Stimulated activated CD8-positive, alpha-beta memory T cell treated with anti-CD3 and anti-CD28 coated beads, Interleukin-4, amount 100 ng/mL, for 48 hours (primary cell): ENCODE measurements around the gene C11orf87.

Experiments used
- DNase-seq: peaks from one replicate; pipeline ENCODE4 v3.0.0-alpha.2; 2020

The C11orf87 gene

DNA sequence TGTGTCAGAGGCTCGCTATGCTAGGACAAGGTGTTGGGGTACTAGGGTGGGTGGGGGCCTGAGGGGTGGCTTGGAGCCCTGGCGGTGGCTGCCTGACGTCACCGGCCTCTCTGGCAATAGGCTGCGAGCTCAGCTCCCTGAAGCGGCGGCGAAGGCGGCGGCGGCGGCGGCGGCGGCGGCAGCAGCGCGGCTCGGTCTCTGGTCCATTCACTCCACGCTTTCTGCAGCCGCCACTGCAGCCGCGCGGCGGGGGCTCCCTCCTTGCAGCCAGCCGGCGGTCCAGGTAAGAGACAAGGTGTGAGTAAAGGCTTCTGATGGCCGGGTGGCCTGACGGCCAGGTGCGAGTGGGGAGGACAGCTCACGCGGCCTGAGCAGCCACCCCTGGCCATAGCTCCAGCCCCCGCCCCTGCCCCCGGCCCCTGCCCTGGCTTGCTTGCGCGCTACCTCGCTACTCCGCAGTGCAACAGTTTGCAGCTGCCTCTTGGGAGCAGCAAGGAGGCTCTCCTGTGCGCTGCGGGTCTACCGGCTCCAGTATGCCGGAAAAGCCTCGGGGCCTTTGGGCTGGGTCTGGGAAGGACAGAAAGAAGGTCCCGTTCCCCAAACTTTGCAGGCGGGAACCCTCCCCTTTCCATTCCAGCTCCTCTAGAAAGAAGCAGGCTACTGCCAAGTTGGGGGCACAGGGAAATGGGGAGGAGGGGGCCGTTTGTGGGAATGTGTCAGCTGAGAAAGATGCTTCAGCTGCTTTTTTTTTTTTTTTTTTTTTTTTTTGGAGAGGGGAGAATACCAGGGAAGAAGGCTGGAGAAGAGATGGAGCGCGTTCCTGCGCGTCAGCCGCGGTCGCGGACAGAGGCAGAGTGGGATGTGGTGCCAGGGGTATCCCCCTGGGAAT, at the start of gene C11orf87:
Gene C11orf87, plus strand, starts transcription at position 210 of the 889 bp plus-strand sequence. CDS start 1,444 bp downstream, outside the sequence.
- no peak for DNase-seq

DNA sequence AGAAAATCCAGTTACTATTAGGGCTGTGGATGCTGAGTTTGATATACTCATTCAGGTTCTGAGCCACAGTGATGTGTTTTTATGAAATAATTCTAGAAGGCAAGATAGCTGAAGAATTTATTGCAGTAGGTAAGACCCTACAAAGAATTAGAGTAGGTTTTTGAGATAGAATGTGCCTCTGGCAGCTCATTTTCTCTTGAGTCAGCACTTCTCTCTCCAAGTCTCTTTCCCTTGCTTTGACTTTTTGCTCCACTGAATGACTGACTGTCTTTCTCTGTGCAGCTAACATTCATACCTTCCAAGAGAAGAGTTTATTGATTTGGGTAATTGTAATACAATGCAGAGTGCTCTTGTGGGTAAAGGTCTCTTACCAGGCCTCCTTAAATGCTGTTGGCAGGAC, 48.0 kb upstream of the C11orf87 start:
- no peak for DNase-seq

DNA sequence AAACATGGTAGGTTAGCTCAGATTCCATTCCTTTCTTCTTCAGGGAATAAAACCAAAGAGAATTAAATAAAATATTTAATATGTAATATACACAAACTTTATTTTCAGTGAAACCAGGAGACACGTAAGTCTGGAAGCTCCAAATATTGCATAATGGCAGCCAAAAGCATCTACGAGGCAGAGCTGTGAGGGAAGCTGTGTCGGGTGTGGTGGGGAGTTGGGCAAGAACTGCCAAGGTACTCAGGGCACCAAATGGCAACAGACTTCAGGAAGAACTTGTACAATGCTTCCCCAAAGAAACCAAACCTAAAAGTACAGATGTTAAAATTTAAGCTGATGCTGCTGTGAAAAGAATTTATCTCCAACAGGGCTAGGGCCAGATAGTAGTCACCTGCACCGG, 47.5 kb upstream of the C11orf87 start:
- DNase-seq, result no peak

DNA sequence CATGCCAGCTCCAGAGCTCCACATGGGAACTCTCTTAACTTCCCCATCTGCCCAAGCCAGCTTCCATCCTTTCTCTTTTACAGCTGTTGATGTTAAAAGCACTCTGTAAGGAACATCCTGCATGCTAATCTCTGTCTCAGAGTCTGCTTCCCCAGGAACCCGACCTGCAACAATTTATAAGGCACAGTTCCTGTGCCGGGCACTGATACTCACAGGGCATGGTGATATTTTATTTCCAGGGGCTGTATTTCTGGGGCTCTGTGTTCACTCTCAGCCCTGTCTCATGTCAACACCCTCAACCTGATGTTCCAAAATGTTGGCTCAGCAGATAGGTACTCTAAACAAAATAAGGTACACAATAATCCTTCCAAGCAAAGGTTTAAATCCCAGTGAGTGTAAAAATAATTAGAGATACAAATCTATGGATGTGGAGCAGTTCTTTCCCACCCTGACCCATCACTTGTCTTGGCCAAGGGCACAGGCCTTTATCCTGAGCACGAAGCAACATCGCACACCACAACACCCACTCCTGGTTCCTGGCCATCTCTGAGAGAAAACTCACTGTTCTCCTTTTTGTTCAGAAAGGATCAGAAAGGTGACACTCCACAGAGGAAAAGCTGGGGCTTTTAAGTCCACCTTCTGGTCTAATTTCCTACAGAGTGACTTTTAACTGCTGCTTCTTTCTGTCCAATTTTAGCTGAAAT, 44.8 kb upstream of the C11orf87 start:
- no peak for DNase-seq

DNA sequence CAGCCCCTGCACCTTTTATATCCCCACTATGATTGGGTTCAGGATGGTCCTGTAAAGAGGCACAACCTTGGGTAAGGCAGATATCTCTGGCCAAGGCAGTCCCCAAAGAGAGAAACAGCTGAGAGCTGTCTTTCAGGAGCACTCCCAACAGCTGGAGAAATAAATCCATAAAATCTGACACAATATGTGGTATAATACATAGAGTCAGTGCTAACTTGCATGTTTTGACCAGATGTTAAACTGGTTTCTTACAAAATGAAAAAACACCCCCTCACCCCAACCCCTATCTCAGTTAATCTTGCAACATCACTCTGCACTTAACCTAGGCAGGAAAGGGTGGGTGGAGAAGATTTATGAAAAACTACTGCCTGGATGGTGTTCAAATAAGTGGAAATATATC, 44.0 kb upstream of the C11orf87 start:
- no peak for DNase-seq

DNA sequence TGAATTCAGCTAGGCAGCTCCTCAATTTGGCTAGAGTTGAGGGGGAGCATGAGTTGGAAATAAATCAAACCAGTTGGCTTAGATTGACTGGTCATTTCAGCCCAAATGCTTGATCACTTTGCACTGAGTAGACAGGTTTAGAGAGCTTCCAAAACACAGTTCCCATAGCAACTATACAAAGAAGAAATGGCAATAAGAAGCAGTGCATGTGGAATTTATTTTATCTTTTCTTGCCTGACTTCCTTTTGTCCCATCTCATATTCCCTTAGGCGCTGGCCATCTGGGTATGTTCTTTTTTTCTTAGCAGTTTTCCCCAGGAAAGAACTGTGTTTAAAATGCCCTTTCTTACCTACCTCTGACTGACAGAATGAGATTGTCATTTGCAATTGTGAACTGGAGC, 38.7 kb upstream of the C11orf87 start:
- no peak for DNase-seq

DNA sequence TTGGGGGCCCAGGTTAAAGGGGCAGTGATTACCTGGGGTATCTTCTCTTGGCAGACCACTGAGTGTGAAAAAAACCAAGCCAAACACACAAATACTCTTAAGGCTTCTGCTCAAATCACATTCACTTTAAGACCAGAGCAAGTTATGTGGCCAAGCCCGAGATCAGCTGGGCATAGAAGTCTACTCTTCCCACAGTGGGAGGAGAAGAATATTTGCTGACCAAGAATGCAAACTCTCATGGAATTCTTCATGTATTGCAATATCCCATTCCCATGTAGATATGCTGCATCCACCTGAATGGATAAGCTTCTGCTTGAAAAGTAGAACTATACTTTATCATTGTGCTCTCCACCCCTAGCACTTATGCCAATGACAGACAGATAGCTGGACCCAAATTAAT, 37.1 kb upstream of the C11orf87 start:
- DNase-seq, result no peak

DNA sequence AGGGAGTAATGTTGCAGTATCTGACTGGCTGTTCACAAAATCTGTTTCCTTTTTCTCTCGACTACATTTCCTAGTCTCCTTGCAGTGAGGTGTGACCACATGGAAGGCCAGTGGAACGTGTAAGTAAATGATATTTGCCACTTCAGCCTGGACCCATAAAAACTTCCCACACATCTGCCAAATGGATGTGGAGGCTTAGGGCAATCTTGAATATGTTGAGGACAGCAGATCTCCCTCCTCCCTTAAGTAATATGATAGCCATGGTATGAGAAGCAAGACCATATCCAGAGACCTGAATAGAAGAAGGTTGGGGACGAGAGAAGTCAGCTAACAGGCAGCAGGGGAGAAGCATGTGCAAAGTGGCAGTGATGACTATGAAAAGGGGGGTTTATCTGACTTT, 33.0 kb upstream of the C11orf87 start:
- DNase-seq, result no peak

DNA sequence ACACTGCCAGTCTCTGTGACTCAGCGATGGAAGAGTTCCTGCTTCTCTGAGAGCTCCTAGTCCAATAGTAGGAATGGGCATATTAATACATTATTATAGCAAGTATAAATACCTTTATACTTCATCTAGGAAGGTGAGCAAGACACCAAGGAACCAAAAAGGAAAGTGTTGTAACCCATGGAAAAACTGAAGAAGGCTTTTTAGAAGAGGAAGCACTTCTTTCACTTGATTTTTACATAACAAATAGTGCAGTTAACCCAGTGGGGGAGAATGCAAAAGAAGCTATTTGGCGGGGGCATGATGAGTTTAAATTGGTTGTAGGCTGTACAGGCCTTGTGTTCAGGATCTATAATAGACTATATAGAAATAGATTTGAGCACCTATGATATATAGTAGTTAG, 31.2 kb upstream of the C11orf87 start:
- no peak for DNase-seq

DNA sequence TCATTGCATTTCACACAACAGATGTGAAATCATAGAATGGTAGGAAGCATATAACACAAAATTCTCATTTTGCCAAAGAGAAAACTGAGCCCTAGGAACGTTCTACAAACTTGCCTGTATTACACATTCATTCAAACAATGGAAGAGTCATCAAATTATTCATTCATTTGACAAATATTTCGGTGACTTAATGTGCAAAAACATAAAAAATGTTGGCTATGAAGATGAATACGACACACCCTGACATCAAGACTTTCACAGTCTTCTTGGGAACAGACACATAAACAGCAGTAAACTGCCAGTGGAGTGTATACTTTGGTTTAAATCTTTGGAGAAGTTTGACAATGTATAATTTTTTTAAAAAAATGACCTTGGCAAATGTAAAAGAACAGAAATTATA, 20.4 kb upstream of the C11orf87 start:
- DNase-seq, result no peak

DNA sequence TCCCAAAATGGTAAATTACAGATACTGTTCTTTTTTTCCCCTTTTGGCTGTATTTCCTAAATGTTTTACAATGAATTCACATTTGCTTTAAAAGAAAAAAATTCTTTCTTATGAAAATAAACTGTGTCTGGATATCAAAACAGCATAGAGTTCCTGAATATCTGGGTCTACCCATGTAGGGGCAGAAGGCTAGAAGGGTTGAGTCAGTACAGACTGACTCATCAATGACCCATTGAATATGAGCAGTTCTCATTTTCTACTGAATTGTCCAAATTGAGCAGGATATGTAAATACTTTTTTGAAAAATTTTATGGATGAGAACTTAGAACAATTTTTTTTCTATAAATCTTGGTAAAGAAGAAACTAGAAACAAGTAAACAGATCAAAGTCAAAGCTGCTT, 16.3 kb upstream of the C11orf87 start:
- no peak for DNase-seq

DNA sequence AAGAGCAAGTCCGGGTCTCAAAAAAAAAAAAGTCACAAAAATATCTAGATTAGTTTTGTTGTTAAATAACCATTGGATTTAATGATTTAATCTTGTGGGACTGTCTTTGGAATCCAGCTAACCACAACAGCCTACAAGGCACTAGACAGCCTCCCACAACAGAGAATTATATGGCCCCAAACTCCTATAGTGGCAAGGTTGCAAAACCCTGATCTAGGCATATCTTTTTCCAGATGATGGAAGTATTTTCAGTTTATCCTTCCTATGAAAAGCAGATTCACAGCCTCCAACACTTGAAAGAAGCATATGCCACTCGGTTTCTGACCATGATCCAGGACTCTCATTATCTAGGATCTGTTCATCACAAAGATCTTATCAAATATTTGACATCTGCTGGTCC, 5.4 kb upstream of the C11orf87 start:
- DNase-seq, result no peak

DNA sequence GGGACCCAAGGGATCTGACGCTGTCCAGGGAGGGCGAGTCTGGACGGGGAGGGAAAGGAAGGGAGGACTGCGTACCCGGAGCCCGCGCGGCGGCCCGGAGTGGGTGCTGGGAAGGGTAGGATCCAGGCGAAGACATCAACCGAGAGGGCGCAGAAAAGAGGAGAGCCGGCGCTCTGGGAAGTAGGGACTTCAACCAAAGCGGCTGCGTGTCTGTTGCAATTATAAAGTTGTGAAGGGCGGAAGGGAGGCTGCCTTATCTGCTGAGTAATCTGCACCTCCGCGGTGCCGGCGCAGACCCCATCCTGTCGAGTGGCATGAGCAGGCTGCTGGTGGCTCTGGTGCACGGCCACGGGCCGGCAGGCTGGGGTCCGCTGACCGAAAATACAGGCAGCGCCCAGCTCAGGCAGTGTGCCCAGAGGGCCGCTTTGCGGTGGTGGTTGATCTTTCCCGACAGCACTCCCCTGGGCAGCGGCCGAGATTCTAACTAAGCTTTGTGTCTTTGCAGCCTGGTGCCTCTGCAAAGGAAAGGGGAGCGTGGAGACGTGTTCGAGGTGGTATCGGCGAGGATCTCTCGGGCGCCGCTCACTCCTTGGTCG, 978 bp downstream of the C11orf87 start:
- no peak for DNase-seq

DNA sequence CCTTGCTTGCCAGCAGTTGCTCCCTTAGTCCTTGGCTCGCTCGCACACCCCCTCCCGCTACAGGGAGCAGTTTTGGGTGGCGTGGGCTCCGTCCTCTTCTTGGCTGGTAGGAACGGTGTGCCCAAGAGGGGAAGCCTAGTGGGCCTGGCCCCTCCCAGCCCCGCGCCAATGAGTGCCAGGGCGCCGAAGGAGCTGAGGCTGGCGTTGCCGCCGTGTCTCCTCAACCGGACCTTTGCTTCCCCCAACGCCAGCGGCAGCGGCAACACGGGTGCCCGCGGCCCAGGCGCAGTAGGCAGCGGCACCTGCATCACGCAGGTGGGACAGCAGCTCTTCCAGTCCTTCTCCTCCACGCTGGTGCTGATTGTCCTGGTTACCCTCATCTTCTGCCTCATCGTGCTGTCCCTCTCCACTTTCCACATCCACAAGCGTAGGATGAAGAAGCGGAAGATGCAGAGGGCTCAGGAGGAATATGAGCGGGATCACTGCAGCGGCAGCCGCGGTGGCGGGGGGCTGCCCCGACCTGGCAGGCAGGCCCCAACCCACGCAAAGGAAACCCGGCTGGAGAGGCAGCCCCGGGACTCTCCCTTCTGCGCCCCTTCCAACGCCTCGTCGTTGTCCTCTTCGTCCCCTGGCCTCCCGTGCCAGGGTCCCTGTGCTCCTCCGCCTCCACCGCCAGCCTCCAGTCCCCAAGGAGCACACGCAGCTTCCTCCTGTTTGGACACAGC, 1.6 kb downstream of the C11orf87 start:
- no peak for DNase-seq

DNA sequence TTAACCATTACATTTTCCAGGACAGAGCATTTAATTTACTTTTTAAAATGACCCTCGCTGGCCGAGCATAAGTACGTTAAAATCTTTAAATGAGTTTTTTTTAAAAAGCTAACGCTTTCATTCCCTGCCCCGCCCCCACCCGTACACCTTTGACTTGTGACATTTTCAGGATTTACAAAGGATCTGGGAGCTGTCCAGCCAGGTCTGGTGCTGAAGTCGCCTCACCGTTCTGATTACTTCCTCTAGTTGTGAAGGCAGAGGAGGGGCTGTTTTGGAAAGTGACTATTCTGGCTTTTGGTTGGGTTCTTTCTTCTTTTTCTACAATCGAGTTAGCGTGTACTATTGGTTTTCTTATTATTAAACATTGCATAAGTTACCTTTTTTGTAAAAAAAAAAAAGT, 2.9 kb downstream of the C11orf87 start:
- peak; percentile 31 for DNase-seq

DNA sequence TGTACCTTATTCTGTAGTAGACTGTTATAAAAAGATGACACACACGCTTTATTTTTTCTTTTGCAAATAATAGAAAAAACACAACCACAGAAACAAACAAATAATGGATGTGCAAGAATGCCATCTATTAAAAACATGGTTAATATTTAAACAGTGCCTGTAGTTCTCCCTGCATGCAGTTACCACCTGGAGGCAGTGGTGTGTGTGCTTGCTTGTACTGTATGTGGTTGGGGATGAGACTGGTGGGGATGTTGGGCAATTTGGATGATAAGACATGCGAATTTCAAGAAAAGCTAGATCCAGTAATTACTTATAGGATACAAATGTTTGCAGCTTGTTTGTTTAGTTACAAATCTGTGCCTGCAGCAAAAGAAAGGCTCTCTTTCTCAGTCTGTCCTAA, 3.6 kb downstream of the C11orf87 start:
- DNase-seq, result no peak

DNA sequence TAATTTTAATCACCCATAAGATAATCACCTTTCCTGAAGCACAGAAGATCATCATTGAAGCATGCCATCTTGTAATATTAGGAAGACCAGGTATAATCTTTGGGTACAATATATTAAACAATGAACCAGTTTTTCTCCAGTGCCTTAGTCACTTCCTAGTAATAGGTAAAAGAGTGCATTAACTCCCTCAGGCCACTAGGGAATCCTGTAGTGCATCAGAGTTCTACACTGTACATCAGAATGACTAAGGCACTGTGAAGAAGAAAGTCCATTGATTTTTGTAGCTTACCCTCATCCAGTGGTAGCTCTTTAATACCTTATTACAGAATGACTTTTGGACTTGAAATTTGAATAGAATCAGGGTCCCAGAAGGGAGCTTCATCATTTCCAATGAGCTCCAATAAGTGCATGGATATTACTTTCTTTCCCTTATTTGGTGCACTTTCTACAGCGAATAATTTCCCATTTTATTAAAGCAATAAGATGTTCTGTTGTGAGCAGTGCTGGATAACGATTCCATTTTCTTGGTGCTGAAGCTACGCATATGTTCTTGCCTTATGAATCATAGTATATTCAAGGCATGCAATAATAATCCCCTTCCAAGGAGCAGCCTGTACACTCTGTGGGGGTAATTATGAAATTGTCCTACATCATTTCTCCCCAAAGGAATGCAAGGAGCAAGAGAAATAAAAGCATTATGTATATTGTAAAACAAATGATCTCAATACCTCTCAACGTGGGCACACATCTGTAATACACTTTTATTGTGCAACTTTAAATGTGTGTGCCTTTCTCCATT, 4.7 kb downstream of the C11orf87 start:
- no peak for DNase-seq

DNA sequence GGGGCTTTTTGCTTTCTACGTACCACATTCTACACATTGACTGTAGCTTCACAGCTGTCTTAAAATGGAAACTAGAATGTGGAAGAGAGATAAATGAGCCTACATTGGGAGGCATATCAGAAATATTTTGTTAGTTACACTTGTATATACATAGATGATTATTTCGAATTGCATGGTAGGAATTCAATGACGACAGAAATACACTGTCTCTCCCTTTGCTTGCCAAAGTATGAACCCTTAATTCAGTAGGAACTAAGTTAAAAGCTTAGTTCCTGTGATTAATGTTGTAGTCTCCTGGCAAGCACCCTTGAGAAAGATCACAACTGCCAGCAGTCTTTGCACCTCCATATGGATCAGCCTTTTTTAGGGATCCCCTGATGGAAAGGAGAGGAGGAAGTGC, 10.1 kb downstream of the C11orf87 start:
- DNase-seq, result no peak

DNA sequence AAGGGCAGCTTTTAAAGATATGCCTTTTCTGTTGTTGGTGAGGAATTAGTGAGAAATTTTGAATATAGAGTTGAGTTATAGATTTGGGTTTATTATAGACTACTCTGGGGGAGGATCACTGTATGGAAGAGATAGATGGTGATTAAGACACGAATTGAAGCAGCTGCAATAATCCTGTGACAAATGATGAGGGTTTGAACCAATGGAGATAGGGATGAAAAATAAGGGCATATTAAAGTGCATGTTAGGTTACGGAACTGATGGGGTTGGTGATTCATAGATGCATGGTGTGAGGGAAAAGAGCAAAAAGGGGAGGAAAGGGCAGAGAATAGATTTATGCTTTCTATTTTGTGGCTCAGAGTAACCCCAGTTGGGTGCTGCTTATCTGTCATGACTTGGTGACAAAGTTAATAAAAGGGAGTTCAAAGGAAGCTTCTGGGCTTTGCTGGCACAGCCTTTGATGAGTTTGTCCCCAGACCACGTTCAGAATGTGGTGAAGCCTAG, 11.8 kb downstream of the C11orf87 start:
- no peak for DNase-seq

DNA sequence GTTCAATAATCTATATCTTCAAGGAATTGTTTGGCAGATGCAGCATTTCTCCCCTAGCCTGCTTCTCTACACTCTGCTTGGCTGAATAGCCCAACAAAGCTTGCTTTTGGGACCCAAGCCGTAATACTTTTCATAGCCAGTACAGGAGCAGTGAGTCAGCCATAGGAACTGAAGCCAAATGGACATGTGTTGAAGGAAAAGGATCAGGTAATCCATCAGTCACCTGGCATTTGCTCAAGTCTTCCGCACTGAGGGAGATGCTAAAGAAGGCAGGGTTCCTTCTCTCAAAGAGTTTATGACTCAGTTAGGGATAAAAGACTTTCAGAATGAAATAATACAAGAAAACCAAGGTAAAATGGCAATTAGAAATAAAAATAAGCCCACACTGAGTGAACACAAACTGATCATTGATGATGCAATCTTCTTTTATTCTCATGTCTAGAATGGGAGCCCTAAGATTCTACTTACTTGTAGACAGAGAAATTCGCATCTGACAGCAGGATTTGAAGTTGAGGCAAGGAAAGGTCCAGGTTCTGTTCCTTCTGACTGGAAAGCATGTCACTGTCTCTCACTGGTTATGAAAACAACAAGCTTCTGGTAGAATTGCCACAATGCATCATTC, 13.2 kb downstream of the C11orf87 start:
- no peak for DNase-seq

DNA sequence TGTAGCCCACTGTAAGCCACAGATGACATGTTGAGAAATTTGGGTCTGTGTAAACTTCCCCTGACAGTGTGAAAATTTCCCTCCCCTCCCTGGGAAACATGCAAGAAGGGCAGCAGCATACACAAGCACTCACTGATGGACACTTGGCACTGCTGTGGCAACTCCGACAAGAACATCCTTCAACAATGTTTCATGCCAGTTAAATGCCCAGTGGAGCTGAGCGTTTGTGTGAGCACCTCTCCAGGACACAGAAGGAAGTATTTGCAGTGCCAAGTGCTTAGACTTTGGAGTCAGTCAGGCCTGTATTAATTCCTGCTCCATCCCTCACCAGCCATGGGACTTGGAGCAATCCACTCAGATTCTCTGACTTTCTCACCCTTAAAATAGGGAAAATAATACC, 17.7 kb downstream of the C11orf87 start:
- no peak for DNase-seq

DNA sequence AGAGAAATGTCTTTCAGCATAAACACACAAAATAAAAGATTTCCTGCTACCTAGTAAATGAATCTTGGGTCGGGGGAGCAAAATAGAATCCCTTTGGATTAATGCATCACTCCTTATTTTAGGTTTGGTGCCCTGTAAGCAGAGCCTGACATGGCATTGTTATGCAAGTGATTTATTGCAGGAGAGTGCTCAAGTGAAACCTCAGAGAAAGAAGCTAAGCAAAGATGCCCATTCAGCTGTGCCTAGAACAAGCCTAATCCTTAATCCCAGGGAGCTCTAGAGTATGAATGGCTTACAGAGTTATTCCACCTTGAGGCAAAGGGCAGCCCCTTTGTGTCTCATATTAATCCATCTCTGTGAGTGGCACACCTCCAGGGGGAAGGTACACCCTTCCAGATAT, 21.1 kb downstream of the C11orf87 start:
- no peak for DNase-seq
